ENCODE data around the gene CDYL2. TPM values are rescaled to one million over a fixed set of nuclear protein-coding genes. Genes with fewer than 3 reads are reported as not detected.

CDYL2 gene
- total RNA-seq, 2 experiments from 2014 or later = 0.98 to 2.5 TPM

DNA sequence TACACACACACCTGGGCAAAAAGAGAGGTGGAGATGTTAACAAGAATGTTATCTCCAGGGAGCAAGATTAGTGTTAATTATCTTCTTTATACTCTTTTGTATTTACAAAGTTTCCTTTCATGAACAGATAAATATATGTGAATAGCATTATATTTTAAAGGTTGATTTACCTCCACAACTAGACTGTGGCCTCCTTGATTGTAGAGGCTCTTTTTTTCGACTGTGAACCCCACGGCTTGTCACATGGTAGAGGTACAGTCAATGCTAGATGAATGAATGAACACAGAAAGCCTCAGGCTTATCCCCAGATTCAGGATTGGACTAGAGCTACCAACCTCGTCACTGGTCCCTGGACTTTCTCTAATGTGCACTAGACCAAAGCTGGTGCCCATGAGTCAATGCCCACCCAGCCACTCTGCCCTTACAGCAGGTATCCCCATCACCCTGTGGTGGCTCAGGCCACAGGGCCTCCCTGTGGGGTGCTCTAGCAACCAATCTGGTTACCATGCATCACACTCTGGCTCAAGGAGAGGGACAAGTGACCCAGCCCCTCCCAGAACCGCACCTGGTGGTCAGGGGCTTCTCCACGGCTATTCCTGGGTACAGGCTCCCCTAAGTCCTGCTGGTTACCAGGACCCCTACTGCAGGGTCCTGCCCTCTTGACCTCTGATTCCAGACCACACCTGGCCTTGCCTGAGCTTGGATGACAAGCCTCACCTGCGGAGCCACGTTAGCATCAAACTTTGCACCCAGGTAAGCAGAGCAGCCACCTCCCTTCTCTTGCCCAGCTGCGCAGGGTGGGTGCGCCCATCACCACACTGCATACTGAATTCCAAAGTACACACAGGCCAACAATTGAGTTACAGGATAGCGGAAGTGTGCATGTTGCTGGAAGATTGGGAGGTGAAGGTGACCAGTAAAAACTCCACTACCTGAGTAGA is 101.0 kb downstream of the CDYL2 start:
- H3K79me2 ChIP-seq (ENCODE audit: insufficient read depth, low read depth, low read length) = no peaks in the 10 kb centered on the region
- intact Hi-C loops (cut with micrococcal nuclease; ENCODE audit: unreplicated experiment) = no loop called here
- no peak overlapping the region for H3K4me3 ChIP-seq (ENCODE audit: low read depth, low read length, poor library complexity, severe bottlenecking)
- no peak overlapping the region for H2AFZ ChIP-seq (ENCODE audit: low read length)
- no peak overlapping the region for H3K27ac ChIP-seq (ENCODE audit: low read depth, low read length, poor library complexity, severe bottlenecking)
- no peaks in the 10 kb centered on the region for H3K36me3 ChIP-seq (ENCODE audit: insufficient read depth, low read length)
- DNase-seq (ENCODE audit: low spot score) = no peak
- no peaks in the 10 kb centered on the region for H3K9me2 ChIP-seq (ENCODE audit: insufficient read depth, low read length)
- TF ChIP-seq EZH2phosphoT487 (IDR thresholded peaks at IDR 0.05; ENCODE audit: borderline replicate concordance, low read depth, low read length) = no peak
- TF ChIP-seq, protein P1, sequence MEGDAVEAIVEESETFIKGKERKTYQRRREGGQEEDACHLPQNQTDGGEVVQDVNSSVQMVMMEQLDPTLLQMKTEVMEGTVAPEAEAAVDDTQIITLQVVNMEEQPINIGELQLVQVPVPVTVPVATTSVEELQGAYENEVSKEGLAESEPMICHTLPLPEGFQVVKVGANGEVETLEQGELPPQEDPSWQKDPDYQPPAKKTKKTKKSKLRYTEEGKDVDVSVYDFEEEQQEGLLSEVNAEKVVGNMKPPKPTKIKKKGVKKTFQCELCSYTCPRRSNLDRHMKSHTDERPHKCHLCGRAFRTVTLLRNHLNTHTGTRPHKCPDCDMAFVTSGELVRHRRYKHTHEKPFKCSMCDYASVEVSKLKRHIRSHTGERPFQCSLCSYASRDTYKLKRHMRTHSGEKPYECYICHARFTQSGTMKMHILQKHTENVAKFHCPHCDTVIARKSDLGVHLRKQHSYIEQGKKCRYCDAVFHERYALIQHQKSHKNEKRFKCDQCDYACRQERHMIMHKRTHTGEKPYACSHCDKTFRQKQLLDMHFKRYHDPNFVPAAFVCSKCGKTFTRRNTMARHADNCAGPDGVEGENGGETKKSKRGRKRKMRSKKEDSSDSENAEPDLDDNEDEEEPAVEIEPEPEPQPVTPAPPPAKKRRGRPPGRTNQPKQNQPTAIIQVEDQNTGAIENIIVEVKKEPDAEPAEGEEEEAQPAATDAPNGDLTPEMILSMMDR (conservative IDR thresholded peaks at IDR 0.05; ENCODE audit: low read length) = no peak
- no peaks in the 10 kb centered on the region for H4K20me1 ChIP-seq (ENCODE audit: insufficient read depth, low read length)
- ChIA-PET CTCF (ENCODE audit: unreplicated experiment) (no interaction called here), POLR2A (interaction anchor here (0.5 kb wide), 1 partner anchor 165 kb away, joined by 5 read pairs; no protein-coding TSS in a partner anchor)
- H3K4me1 ChIP-seq (ENCODE audit: insufficient read depth, low read length, poor library complexity, severe bottlenecking) = no peaks in the 10 kb centered on the region
- no peak overlapping the region for H3K4me2 ChIP-seq (ENCODE audit: low read length)
- no peaks in the 10 kb centered on the region for H3K9me3 ChIP-seq (ENCODE audit: low read length)
- no TSS peak for BruUV-seq (replicated peaks)

DNA sequence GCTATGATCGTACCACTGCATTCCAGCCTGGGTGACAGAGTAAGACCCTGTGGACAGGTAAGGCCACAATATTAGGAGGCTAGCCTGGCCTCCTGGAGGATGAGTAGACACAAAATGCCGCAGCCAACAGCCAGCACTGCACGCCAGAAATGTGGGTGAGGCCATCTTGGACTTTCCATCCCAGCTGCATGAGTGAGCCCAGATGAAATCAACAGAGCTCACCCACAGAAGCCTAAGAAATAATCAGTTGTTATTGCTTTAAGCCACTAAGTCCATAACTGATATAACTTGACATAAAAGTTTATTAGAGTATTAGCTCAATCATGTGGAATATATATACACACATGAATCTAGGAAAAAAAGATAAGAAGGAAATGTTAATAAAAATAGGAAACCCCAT is 101.7 kb downstream of the CDYL2 start:
- Histone ChIP-seq H3K27ac (ENCODE audit: low read depth, low read length, poor library complexity, severe bottlenecking) (no peak overlapping the region), H4K20me1 (ENCODE audit: insufficient read depth, low read length) (no peaks in the 10 kb centered on the region), H3K36me3 (ENCODE audit: insufficient read depth, low read length) (no peaks in the 10 kb centered on the region), H3K4me2 (ENCODE audit: low read length) (no peak overlapping the region), H3K79me2 (ENCODE audit: insufficient read depth, low read depth, low read length) (no peaks in the 10 kb centered on the region), H3K9me3 (ENCODE audit: low read length) (no peaks in the 10 kb centered on the region), H3K9me2 (ENCODE audit: insufficient read depth, low read length) (no peaks in the 10 kb centered on the region), H3K4me1 (ENCODE audit: insufficient read depth, low read length, poor library complexity, severe bottlenecking) (no peaks in the 10 kb centered on the region), H2AFZ (ENCODE audit: low read length) (no peak overlapping the region), H3K4me3 (ENCODE audit: low read depth, low read length, poor library complexity, severe bottlenecking) (no peak overlapping the region)
- intact Hi-C loops (cut with micrococcal nuclease; ENCODE audit: unreplicated experiment) = no loop called here
- TF ChIP-seq, protein P1 (conservative IDR thresholded peaks at IDR 0.05; ENCODE audit: low read length) = no peak
- TF ChIP-seq EZH2phosphoT487 (IDR thresholded peaks at IDR 0.05; ENCODE audit: borderline replicate concordance, low read depth, low read length) = no peak
- ChIA-PET CTCF (ENCODE audit: unreplicated experiment) (interaction anchor here (0.5 kb wide), 1 partner anchor 66 kb away, joined by 4 read pairs; no protein-coding TSS in a partner anchor), POLR2A (interaction anchor here (0.5 kb wide), 1 partner anchor 164 kb away, joined by 5 read pairs; no protein-coding TSS in a partner anchor)
- BruUV-seq (replicated peaks) = no TSS peak
- DNase-seq (ENCODE audit: low spot score) = no peak

DNA sequence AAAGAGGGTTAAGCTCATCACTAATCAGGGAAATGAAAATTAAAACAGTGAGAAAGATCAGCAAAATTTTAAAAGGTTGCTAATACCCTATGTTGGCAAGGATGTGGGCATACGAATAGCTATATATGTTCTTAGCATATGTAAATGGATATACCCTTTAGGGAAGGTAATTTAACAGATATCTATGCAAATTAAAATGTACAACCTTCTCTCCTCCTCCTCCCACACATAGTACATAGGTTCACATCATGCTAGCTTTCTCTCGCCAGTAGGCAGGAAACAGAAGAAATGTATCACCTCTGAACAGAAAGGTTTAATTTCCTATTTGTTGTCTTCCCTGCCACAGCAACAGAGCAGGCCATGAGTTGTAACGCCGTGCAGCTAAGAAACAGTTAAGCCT is 103.8 kb downstream of the CDYL2 start:
- POLR2A ChIA-PET = no interaction called here
- H3K79me2 ChIP-seq (ENCODE audit: insufficient read depth, low read depth, low read length) = no peaks in the 10 kb centered on the region
- DNase-seq (ENCODE audit: low spot score) = no peak
- H3K9me2 ChIP-seq (ENCODE audit: insufficient read depth, low read length) = no peaks in the 10 kb centered on the region
- TF ChIP-seq, protein P1 (conservative IDR thresholded peaks at IDR 0.05; ENCODE audit: low read length) = no peak
- no peak for TF ChIP-seq EZH2phosphoT487 (IDR thresholded peaks at IDR 0.05; ENCODE audit: borderline replicate concordance, low read depth, low read length)
- intact Hi-C loops (cut with micrococcal nuclease; ENCODE audit: unreplicated experiment) = no loop called here
- CTCF ChIA-PET (ENCODE audit: unreplicated experiment) = no interaction called here
- H3K9me3 ChIP-seq (ENCODE audit: low read length) = no peaks in the 10 kb centered on the region
- H3K27ac ChIP-seq (ENCODE audit: low read depth, low read length, poor library complexity, severe bottlenecking) = no peak overlapping the region
- H3K4me3 ChIP-seq (ENCODE audit: low read depth, low read length, poor library complexity, severe bottlenecking) = no peak overlapping the region
- H3K4me1 ChIP-seq (ENCODE audit: insufficient read depth, low read length, poor library complexity, severe bottlenecking) = no peaks in the 10 kb centered on the region
- no TSS peak for BruUV-seq (replicated peaks)
- no peaks in the 10 kb centered on the region for H4K20me1 ChIP-seq (ENCODE audit: insufficient read depth, low read length)
- no peak overlapping the region for H2AFZ ChIP-seq (ENCODE audit: low read length)
- no peak overlapping the region for H3K4me2 ChIP-seq (ENCODE audit: low read length)
- no peaks in the 10 kb centered on the region for H3K36me3 ChIP-seq (ENCODE audit: insufficient read depth, low read length)
